ENCODE measurements around the gene HSPA2. TPM values are rescaled to one million over a fixed set of nuclear protein-coding genes. Genes with fewer than 3 reads are reported as not detected.
A peak's percentile ranks its signal among the peaks of the same experiment; 100 is the strongest.

The HSPA2 gene
- total RNA-seq: 1 to 10 TPM; 1.9 TPM
- polyA plus RNA-seq: 0.87 TPM

DNA sequence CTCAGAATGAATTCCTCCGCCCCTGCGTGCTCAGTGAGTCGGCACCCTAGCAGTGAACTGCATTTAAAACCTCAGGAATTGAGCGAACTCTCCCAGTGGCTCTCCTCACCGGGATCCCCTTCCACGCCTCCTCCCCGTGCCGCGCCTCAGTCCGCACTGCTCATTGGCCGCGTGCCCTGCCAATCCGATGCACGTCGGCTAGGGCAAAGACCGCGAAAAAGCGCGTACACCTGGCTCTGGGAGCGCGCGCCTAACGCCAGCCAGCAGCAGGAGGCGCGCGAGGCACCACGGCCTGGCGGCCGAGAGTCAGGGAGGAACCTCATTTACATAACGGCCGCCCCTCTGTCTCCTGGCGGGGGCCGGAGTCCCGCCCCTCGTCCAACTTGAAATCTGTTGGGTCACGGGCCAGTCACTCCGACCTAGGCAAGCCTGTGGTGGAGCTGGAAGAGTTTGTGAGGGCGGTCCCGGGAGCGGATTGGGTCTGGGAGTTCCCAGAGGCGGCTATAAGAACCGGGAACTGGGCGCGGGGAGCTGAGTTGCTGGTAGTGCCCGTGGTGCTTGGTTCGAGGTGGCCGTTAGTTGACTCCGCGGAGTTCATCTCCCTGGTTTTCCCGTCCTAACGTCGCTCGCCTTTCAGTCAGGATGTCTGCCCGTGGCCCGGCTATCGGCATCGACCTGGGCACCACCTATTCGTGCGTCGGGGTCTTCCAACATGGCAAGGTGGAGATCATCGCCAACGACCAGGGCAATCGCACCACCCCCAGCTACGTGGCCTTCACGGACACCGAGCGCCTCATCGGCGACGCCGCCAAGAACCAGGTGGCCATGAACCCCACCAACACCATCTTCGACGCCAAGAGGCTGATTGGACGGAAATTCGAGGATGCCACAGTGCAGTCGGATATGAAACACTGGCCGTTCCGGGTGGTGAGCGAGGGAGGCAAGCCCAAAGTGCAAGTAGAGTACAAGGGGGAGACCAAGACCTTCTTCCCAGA lies at the start of gene HSPA2:
HSPA2 (plus strand) TSS at position 534 of the 995 bp plus-strand sequence; CDS start at position 643, 109 bp downstream.
- Histone ChIP-seq H3K36me3 (ENCODE audit: insufficient read depth, low read length) (no peaks in the 10 kb centered on the region), H3K27me3 (ENCODE audit: insufficient read depth, low read length, poor library complexity, severe bottlenecking) (no peaks in the 10 kb centered on the region), H3K9me3 (ENCODE audit: low read length) (no peaks in the 10 kb centered on the region), H3K4me3 (ENCODE audit: low read length) (peak within 1 kb of the TSS; percentile 92), H3K4me1 (ENCODE audit: insufficient read depth, low read length) (peaks cover 18% of the 10 kb centered on the region), H3K27ac (ENCODE audit: low read depth, low read length) (no peak within 1 kb of the TSS)
- ChIA-PET CTCF (interaction anchor here (0.9 to 2.0 kb wide), 16 partner anchors 8 to 197 kb away, joined by 3 to 17 read pairs (median 6); partner anchors contain the start of genes PPP1R36 and ZBTB1), POLR2A (interaction anchor here (0.6 to 1.6 kb wide), 6 partner anchors 35 to 1193 kb away, joined by 3 to 4 read pairs (median 3); partner anchors contain the start of genes MTHFD1 and ZBTB1)
- Mint-ChIP-seq H3K9me3 (peaks cover 0 to 6% (median 3%) of the 10 kb centered on the region in 5 donors), H3K4me1 (peaks cover 26 to 39% (median 37%) of the 10 kb centered on the region in 3 donors), H3K27me3 (peaks cover 0 to 6% of the 10 kb centered on the region in 2 donors), H3K4me3 (peak within 1 kb of the TSS; percentile 92 to 99 (median 95)), H3K36me3 (peaks cover 0 to 6% (median 0%) of the 10 kb centered on the region in 3 donors), H3K27ac (peak within 1 kb of the TSS; percentile 59 to 94 (median 87))
- DNase-seq: peak; percentile 89 to 94 (median 90)

DNA sequence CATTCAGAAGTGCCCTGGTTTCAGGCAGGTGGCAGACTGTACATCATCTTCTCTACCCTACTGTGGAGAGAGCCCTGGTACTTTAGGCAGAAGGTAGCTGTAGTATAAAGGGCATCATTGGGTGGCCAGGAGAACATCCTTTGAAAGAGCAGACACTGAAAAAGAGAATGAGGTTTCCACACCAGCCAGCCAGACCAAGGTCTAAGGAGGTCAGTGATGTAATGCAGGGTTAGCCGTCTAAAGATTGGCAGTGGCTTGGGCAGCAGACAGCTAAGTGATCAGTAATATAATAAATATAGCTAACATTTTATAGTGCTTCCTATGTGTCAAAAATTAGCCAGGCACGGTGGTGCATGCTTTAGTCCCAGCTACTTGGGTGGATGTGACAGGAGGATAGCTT lies 48.9 kb upstream of the HSPA2 start:
- H3K36me3 ChIP-seq (ENCODE audit: insufficient read depth, low read length): peaks cover 21% of the 10 kb centered on the region
- no peaks in the 10 kb centered on the region for H3K27me3 Mint-ChIP-seq
- H3K9me3 ChIP-seq (ENCODE audit: low read length): no peaks in the 10 kb centered on the region
- H3K4me1 ChIP-seq (ENCODE audit: insufficient read depth, low read length): peaks cover 23% of the 10 kb centered on the region
- peaks cover 0 to 80% (median 19%) of the 10 kb centered on the region in 3 donors for H3K36me3 Mint-ChIP-seq
- POLR2A ChIA-PET: interaction anchor here (1.4 kb wide), 1 partner anchor 12 kb away, joined by 7 read pairs; the partner anchor contains the start of genes ZBTB1 and ZBTB25
- no peaks in the 10 kb centered on the region for H3K27me3 ChIP-seq (ENCODE audit: insufficient read depth, low read length, poor library complexity, severe bottlenecking)
- peak overlapping the region in 3 of 8 donors; percentile 5 to 77 (median 46) for H3K27ac Mint-ChIP-seq
- no peak overlapping the region for H3K4me3 ChIP-seq (ENCODE audit: low read length)
- no peak overlapping the region for H3K27ac ChIP-seq (ENCODE audit: low read depth, low read length)
- CTCF ChIA-PET: interaction anchor here (1.4 to 1.8 kb wide), 3 partner anchors 13 to 20 kb away, joined by 4 to 8 read pairs (median 7); no protein-coding TSS in a partner anchor
- H3K9me3 Mint-ChIP-seq: no peaks in the 10 kb centered on the region
- no peak for DNase-seq
- H3K4me1 Mint-ChIP-seq: peaks cover 48 to 77% (median 69%) of the 10 kb centered on the region in 3 donors
- H3K4me3 Mint-ChIP-seq: no peak overlapping the region

DNA sequence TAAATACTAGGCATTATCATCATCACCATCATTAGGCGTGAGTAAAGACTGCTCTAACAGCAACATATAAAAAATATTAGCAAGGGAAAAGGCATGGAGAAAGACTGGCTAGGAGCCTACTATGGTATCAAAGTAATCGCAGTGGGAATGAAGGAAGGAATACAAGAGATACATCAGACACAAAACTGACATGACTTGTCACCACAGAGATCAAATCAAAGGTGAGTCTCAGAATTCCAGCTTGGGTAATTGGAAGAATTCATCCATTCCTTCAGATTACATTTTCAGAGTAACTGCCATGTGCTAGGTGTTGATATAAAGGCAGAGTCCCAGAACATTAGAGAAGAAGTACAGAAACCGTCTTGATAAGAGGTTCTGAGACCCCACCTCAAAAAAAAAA lies 47.1 kb upstream of the HSPA2 start:
- no peak overlapping the region for H3K4me3 ChIP-seq (ENCODE audit: low read length)
- Mint-ChIP-seq H3K4me1 (peaks cover 56 to 81% (median 78%) of the 10 kb centered on the region in 3 donors), H3K27me3 (no peaks in the 10 kb centered on the region), H3K27ac (peak overlapping the region in 6 of 8 donors; percentile 8 to 83 (median 51)), H3K4me3 (peak overlapping the region in 2 of 7 donors; percentile 5 to 6), H3K36me3 (peaks cover 0 to 75% (median 10%) of the 10 kb centered on the region in 3 donors), H3K9me3 (no peaks in the 10 kb centered on the region)
- no peak overlapping the region for H3K27ac ChIP-seq (ENCODE audit: low read depth, low read length)
- POLR2A ChIA-PET: no interaction called here
- peaks cover 39% of the 10 kb centered on the region for H3K4me1 ChIP-seq (ENCODE audit: insufficient read depth, low read length)
- CTCF ChIA-PET: interaction anchor here (0.6 to 1.6 kb wide), 5 partner anchors 16 to 150 kb away, joined by 4 to 5 read pairs (median 4); no protein-coding TSS in a partner anchor
- peaks cover 13% of the 10 kb centered on the region for H3K36me3 ChIP-seq (ENCODE audit: insufficient read depth, low read length)
- H3K9me3 ChIP-seq (ENCODE audit: low read length): no peaks in the 10 kb centered on the region
- no peaks in the 10 kb centered on the region for H3K27me3 ChIP-seq (ENCODE audit: insufficient read depth, low read length, poor library complexity, severe bottlenecking)
- DNase-seq: no peak

DNA sequence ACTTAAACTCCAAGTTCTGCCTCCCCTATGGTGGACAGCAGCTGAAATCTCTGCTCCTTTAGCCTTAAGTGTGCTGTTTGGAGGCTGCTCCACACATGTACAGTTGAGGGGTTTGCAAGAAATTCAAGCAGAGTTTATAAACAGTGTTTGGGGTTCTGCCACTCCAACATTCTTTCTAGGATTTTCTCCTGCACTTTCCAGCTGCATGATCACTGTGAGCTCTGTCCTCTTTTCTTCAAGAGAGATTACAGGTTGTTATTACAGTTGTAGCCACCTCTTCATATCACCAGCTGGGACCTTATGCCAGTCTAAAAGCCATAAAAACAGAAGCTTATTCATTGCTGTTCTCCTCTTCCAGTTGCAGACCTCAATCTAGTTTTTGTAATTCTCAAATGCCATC lies 45.3 kb upstream of the HSPA2 start:
- no peaks in the 10 kb centered on the region for H3K27me3 ChIP-seq (ENCODE audit: insufficient read depth, low read length, poor library complexity, severe bottlenecking)
- no peaks in the 10 kb centered on the region for H3K9me3 ChIP-seq (ENCODE audit: low read length)
- H3K4me1 ChIP-seq (ENCODE audit: insufficient read depth, low read length): peaks cover 55% of the 10 kb centered on the region
- Mint-ChIP-seq H3K27ac (peak overlapping the region in 4 of 8 donors; percentile 47 to 82 (median 57)), H3K27me3 (no peaks in the 10 kb centered on the region), H3K4me3 (no peak overlapping the region), H3K4me1 (peaks cover 65 to 90% (median 88%) of the 10 kb centered on the region in 3 donors), H3K36me3 (peaks cover 0 to 78% (median 7%) of the 10 kb centered on the region in 3 donors), H3K9me3 (no peaks in the 10 kb centered on the region)
- no peak overlapping the region for H3K4me3 ChIP-seq (ENCODE audit: low read length)
- peaks cover 11% of the 10 kb centered on the region for H3K36me3 ChIP-seq (ENCODE audit: insufficient read depth, low read length)
- H3K27ac ChIP-seq (ENCODE audit: low read depth, low read length): no peak overlapping the region
- no peak for DNase-seq
- ChIA-PET POLR2A (interaction anchor here (0.5 to 2.1 kb wide), 3 partner anchors 9 to 16 kb away, joined by 3 to 6 read pairs (median 4); partner anchors contain the start of gene ZBTB1), CTCF (interaction anchor here (0.5 to 4.3 kb wide), 4 partner anchors 16 to 61 kb away, joined by 3 to 28 read pairs (median 5); no protein-coding TSS in a partner anchor)

DNA sequence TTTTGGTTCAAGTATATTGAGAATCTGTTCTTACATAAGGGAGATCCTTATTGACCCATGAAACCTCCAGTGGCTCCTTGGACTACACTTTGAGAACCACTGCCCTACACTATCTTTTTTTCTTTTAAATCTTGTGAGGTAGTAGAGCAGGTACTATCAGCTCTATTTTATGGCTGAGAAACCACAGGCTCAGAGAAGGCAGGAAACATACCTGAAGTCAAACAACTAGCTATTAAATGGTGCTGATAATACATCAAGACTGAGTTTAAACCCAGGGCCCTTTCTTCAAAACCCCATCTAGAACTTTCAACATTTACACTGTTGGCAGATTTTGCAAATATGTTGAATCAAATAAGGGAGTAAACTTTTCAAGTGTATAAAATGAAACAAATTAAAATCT lies 43.8 kb upstream of the HSPA2 start:
- CTCF ChIA-PET: interaction anchor here (1.0 to 4.3 kb wide), 6 partner anchors 9 to 67 kb away, joined by 3 to 28 read pairs (median 6); partner anchors contain the start of gene HSPA2
- H3K4me1 ChIP-seq (ENCODE audit: insufficient read depth, low read length): peaks cover 69% of the 10 kb centered on the region
- peaks cover 64 to 89% (median 88%) of the 10 kb centered on the region in 3 donors for H3K4me1 Mint-ChIP-seq
- H3K27me3 ChIP-seq (ENCODE audit: insufficient read depth, low read length, poor library complexity, severe bottlenecking): no peaks in the 10 kb centered on the region
- H3K9me3 ChIP-seq (ENCODE audit: low read length): no peaks in the 10 kb centered on the region
- no peaks in the 10 kb centered on the region for H3K9me3 Mint-ChIP-seq
- peak overlapping the region; percentile 7 to 60 (median 39) for H3K4me3 Mint-ChIP-seq
- peak overlapping the region in 7 of 8 donors; percentile 51 to 81 (median 68) for H3K27ac Mint-ChIP-seq
- H3K27me3 Mint-ChIP-seq: no peaks in the 10 kb centered on the region
- no peak for DNase-seq
- H3K4me3 ChIP-seq (ENCODE audit: low read length): no peak overlapping the region
- H3K36me3 ChIP-seq (ENCODE audit: insufficient read depth, low read length): peaks cover 11% of the 10 kb centered on the region
- peaks cover 0 to 69% (median 5%) of the 10 kb centered on the region in 3 donors for H3K36me3 Mint-ChIP-seq
- POLR2A ChIA-PET: interaction anchor here (0.7 to 2.1 kb wide), 3 partner anchors 8 to 15 kb away, joined by 3 to 6 read pairs (median 4); no protein-coding TSS in a partner anchor
- no peak overlapping the region for H3K27ac ChIP-seq (ENCODE audit: low read depth, low read length)

DNA sequence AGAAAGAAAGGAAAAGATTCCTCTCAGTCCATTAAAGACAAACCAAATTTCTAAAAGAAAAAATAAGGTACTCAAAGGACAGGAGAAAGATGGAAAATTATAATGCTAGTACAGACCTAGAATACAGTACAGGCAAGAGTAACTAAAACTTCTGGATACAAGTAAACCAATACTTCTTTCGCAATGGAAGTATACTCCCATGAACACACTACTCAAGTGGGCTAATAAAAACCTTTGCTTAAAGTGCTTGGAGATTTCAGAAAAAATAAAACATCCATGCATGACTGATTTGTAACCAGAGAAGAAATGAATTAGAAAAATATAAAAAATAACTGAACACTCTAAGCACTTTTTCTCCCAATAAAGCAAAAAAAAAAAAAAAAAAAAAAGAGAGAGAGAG lies 40.5 kb upstream of the HSPA2 start:
- Histone ChIP-seq H3K4me1 (ENCODE audit: insufficient read depth, low read length) (peaks cover 56% of the 10 kb centered on the region), H3K9me3 (ENCODE audit: low read length) (no peaks in the 10 kb centered on the region), H3K36me3 (ENCODE audit: insufficient read depth, low read length) (peaks cover 8% of the 10 kb centered on the region), H3K27me3 (ENCODE audit: insufficient read depth, low read length, poor library complexity, severe bottlenecking) (no peaks in the 10 kb centered on the region), H3K27ac (ENCODE audit: low read depth, low read length) (no peak overlapping the region), H3K4me3 (ENCODE audit: low read length) (peak overlapping the region; percentile 12)
- CTCF ChIA-PET: interaction anchor here (2.0 kb wide), 1 partner anchor 12 kb away, joined by 5 read pairs; no protein-coding TSS in a partner anchor
- Mint-ChIP-seq H3K9me3 (peaks cover 0 to 2% (median 0%) of the 10 kb centered on the region in 5 donors), H3K4me3 (peak overlapping the region; percentile 84 to 99 (median 94)), H3K27ac (peak overlapping the region; percentile 86 to 100 (median 97)), H3K4me1 (peaks cover 54 to 73% (median 65%) of the 10 kb centered on the region in 3 donors), H3K27me3 (peaks cover 0 to 4% of the 10 kb centered on the region in 2 donors), H3K36me3 (peaks cover 0 to 64% (median 6%) of the 10 kb centered on the region in 3 donors)
- no peak for DNase-seq
- POLR2A ChIA-PET: interaction anchor here (0.7 kb wide), 1 partner anchor 788 kb away, joined by 8 read pairs; no protein-coding TSS in a partner anchor

DNA sequence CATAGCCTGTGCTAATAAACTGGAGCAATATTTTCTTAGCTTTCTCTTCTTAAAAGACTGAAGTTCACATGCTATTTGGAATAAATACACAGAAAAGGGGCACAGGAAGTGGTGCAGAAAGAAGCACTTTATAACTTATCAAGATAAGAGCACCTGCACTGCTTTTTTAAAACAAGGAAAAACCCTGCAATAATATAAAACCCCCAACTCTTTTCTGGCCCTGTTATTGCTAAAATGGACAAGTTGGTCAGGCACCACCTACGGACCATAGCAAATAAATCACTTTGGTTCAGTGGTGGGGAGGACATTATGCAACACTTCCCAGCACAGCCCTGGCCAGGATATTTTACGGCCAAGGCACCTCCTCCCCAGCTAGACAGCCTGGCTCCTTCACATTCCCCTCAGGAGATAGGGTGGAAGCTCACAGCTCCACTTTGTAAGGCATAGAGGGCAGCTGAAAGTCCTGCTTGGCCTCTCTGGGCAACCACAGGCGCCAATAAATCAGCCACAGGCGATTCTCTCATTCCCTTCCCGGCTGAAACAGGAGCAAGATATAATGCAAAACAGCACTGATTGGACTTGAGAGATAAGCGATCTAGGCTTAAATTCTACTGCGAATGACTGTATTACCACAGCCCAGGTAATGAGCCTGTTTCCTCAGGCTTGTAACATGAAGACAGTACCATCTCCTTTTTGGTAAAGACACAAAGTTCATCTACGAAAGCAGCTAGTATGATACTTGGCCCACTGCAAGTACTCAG lies 39.0 kb upstream of the HSPA2 start:
- peak overlapping the region; percentile 97 to 100 (median 98) for H3K27ac Mint-ChIP-seq
- H3K9me3 Mint-ChIP-seq: peaks cover 0 to 2% (median 0%) of the 10 kb centered on the region in 5 donors
- H3K4me3 ChIP-seq (ENCODE audit: low read length): peak overlapping the region; percentile 82
- H3K9me3 ChIP-seq (ENCODE audit: low read length): no peaks in the 10 kb centered on the region
- H3K4me1 ChIP-seq (ENCODE audit: insufficient read depth, low read length): peaks cover 54% of the 10 kb centered on the region
- H3K27ac ChIP-seq (ENCODE audit: low read depth, low read length): peak overlapping the region; percentile 99
- H3K4me3 Mint-ChIP-seq: peak overlapping the region; percentile 94 to 99 (median 95)
- peak in 2 of 5 donors; percentile 3 to 50 for DNase-seq
- peaks cover 0 to 4% of the 10 kb centered on the region in 2 donors for H3K27me3 Mint-ChIP-seq
- ChIA-PET CTCF (interaction anchor here (1.0 to 3.0 kb wide), 7 partner anchors 9 to 72 kb away, joined by 3 to 18 read pairs (median 5); partner anchors contain the start of gene HSPA2), POLR2A (interaction anchor here (2.3 kb wide), 1 partner anchor 9 kb away, joined by 13 read pairs; no protein-coding TSS in a partner anchor)
- H3K27me3 ChIP-seq (ENCODE audit: insufficient read depth, low read length, poor library complexity, severe bottlenecking): no peaks in the 10 kb centered on the region
- peaks cover 0 to 64% (median 6%) of the 10 kb centered on the region in 3 donors for H3K36me3 Mint-ChIP-seq
- peaks cover 60 to 73% (median 61%) of the 10 kb centered on the region in 3 donors for H3K4me1 Mint-ChIP-seq
- peaks cover 7% of the 10 kb centered on the region for H3K36me3 ChIP-seq (ENCODE audit: insufficient read depth, low read length)

All from CD8-positive, alpha-beta memory T cell (primary cell).